ENCODE results near the gene FXYD1.

GRCh38 chr19:35119091-35119490 is 19.5 kb upstream of the FXYD1 start:
- TF ChIP-seq CTCF (IDR thresholded peaks at IDR 0.05; ENCODE audit: low read depth, low read length, missing input control) (no peak), JUND (IDR thresholded peaks at IDR 0.05) (no peak), HNF4G (IDR thresholded peaks at IDR 0.05) (no peak)
